ENCODE results near the gene BRD2.

The BRD2 gene

GRCh38 chr6:32972353-32973143, 4.2 kb downstream of the BRD2 start:
- DNase-seq (ENCODE audit: low read depth): peak; percentile 47

GRCh38 chr6:32973144-32974015, 5.0 kb downstream of the BRD2 start:
- DNase-seq (ENCODE audit: low read depth): peak; percentile 34

GRCh38 chr6:32974016-32974333, 5.6 kb downstream of the BRD2 start:
- DNase-seq (ENCODE audit: low read depth): no peak

- no peak for DNase-seq (ENCODE audit: low read depth)
Observed at GRCh38 chr6:32974541-32975308, 6.3 kb downstream of the BRD2 start.

- no peak for DNase-seq (ENCODE audit: low read depth)
Observed at GRCh38 chr6:32975886-32976285, 7.5 kb downstream of the BRD2 start.

- DNase-seq (ENCODE audit: low read depth): no peak
Observed at GRCh38 chr6:32976334-32977069, 8.1 kb downstream of the BRD2 start.

- DNase-seq (ENCODE audit: low read depth): no peak
Observed at GRCh38 chr6:32977272-32977952, 9.0 kb downstream of the BRD2 start.

GRCh38 chr6:32977953-32978324, 9.5 kb downstream of the BRD2 start:
- no peak for DNase-seq (ENCODE audit: low read depth)

- no peak for DNase-seq (ENCODE audit: low read depth)
Observed at GRCh38 chr6:32979720-32980487, 11.5 kb downstream of the BRD2 start.

- no peak for DNase-seq (ENCODE audit: low read depth)
Observed at GRCh38 chr6:32980488-32981038, 12.2 kb downstream of the BRD2 start.

GRCh38 chr6:32982084-32982701, 13.8 kb downstream of the BRD2 start:
- no peak for DNase-seq (ENCODE audit: low read depth)

- no peak for DNase-seq (ENCODE audit: low read depth)
Observed at GRCh38 chr6:32982702-32983492, 14.5 kb downstream of the BRD2 start.

- DNase-seq (ENCODE audit: low read depth): no peak
Observed at GRCh38 chr6:32983493-32983848, 15.1 kb downstream of the BRD2 start.

- DNase-seq (ENCODE audit: low read depth): no peak
Observed at GRCh38 chr6:32983964-32984621, 15.7 kb downstream of the BRD2 start.

- peak; percentile 73 for DNase-seq (ENCODE audit: low read depth)
Observed at GRCh38 chr6:32984622-32985389, 16.4 kb downstream of the BRD2 start.

- no peak for DNase-seq (ENCODE audit: low read depth)
Observed at GRCh38 chr6:32989368-32989767, 21.0 kb downstream of the BRD2 start.

GRCh38 chr6:32991972-32992371, 23.6 kb downstream of the BRD2 start:
- DNase-seq (ENCODE audit: low read depth): no peak

All from activated T-helper 1 cell treated with Interleukin-2 at 50 U/mL for 16 hours (primary cell).